WTC11 (cell line): ENCODE measurements around the gene SLC25A40. TPM values are rescaled to one million over a fixed set of nuclear protein-coding genes. Genes with fewer than 3 reads are reported as not detected.
"Not testable (repeated sequence)": the region's sequence is repeated elsewhere in the genome, so short reads cannot be mapped to it uniquely, and the experiment has no call there.

Experiments used
- ATAC-seq: fragments of 200-7000 bp; cut with Tn5 transposase; 2 replicates; pipeline ENCODE4 v1.10.0; 2021; ENCODE audit warnings: mild to moderate bottlenecking, moderate library complexity
- CTCF ChIA-PET: fragments of 300-600 bp; sonication (Branson Sonifier 250); formaldehyde crosslinking; loops from one replicate; lab custom pipeline; 2021; ENCODE audit warnings: antibody characterized with exemption; lab: Charles Lee
- POLR2A ChIA-PET: fragments of 350-600 bp; sonication (Branson Sonifier 250); formaldehyde crosslinking; loops from one replicate; lab custom pipeline; 2021; ENCODE audit warnings: antibody characterized with exemption; lab: Charles Lee
- DNase-seq: peaks from one replicate; pipeline ENCODE4 v3.0.0; 2021; ENCODE audit warnings: low spot score
- H3K27ac Mint-ChIP-seq: 2 replicates; pipeline ENCODE4 v1.8.0; 2021; ENCODE audit warnings: mixed read lengths
- H3K27me3 Mint-ChIP-seq: 2 replicates; pipeline ENCODE4 v1.8.0; 2021; ENCODE audit warnings: low read depth, mild to moderate bottlenecking, moderate library complexity, mixed read lengths
- H3K36me3 Mint-ChIP-seq: 2 replicates; pipeline ENCODE4 v1.8.0; 2021; ENCODE audit warnings: mixed read lengths
- H3K4me1 Mint-ChIP-seq: 2 replicates; pipeline ENCODE4 v1.8.0; 2022; ENCODE audit warnings: mixed read lengths
- H3K4me3 Mint-ChIP-seq: 2 replicates; pipeline ENCODE4 v1.8.0; 2021; ENCODE audit warnings: mild to moderate bottlenecking, moderate library complexity, mixed read lengths
- H3K9me3 Mint-ChIP-seq: 2 replicates; pipeline ENCODE4 v1.8.0; 2021; ENCODE audit warnings: mixed read lengths
- ATF1 ChIP-seq: sonication (generic); formaldehyde crosslinking; IDR thresholded peaks from 2 replicates; pipeline ENCODE4 v1.8.1; 2023; ENCODE audit warnings: mild to moderate bottlenecking, moderate library complexity, missing genetic modification reagents
- CREM ChIP-seq: sonication (generic); formaldehyde crosslinking; IDR thresholded peaks from 2 replicates; pipeline ENCODE4 v1.8.1; 2022; ENCODE audit warnings: mild to moderate bottlenecking, missing genetic modification reagents, moderate library complexity
- GTF2I ChIP-seq: fragments of 250-450 bp; sonication (Bioruptor Pico); conservative IDR thresholded peaks from 2 replicates; pipeline ENCODE4 v1.4.0; 2021; ENCODE audit warnings: mild to moderate bottlenecking
- NR3C1 ChIP-seq: sonication (generic); formaldehyde crosslinking; conservative IDR thresholded peaks from 2 replicates; pipeline ENCODE4 v1.8.1; 2023; ENCODE audit warnings: low read depth, mild to moderate bottlenecking, missing genetic modification reagents
- OVOL2 ChIP-seq: fragments of 250-450 bp; sonication (Bioruptor Pico); IDR thresholded peaks from 2 replicates; pipeline ENCODE4 v1.9.0; 2021; ENCODE audit warnings: mild to moderate bottlenecking, borderline replicate concordance
- ZBTB21 ChIP-seq: sonication (generic); formaldehyde crosslinking; IDR thresholded peaks from 2 replicates; pipeline ENCODE4 v1.8.1; 2023; ENCODE audit warnings: mild to moderate bottlenecking, missing genetic modification reagents, borderline replicate concordance
- ZNF396 ChIP-seq: fragments of 250-450 bp; sonication (Bioruptor Pico); IDR thresholded peaks from 2 replicates; pipeline ENCODE4 v1.8.0; 2021; ENCODE audit warnings: mild to moderate bottlenecking, moderate library complexity, borderline replicate concordance
- total RNA-seq: library from RNA; stranded (reverse); gene quantifications from 3 replicates; pipeline ENCODE4 v1.2.3, GENCODE V29; 2021
- TF ChIP-seq, protein P1 (sequence below): sonication (generic); formaldehyde crosslinking; IDR thresholded peaks from 2 replicates; pipeline ENCODE4 v1.8.1; 2023; ENCODE audit warnings: mild to moderate bottlenecking, missing genetic modification reagents, moderate library complexity
- TF ChIP-seq, protein P2 (sequence below): fragments of 250-450 bp; sonication (Bioruptor Pico); conservative IDR thresholded peaks from 2 replicates; pipeline ENCODE4 v1.9.0; 2021; ENCODE audit warnings: mild to moderate bottlenecking
- TF ChIP-seq, protein P3 (sequence below): sonication (generic); formaldehyde crosslinking; IDR thresholded peaks from 2 replicates; pipeline ENCODE4 v1.8.1; 2023; ENCODE audit warnings: mild to moderate bottlenecking, missing genetic modification reagents
- TF ChIP-seq, protein P4 (sequence below): fragments of 250-450 bp; sonication (Bioruptor Pico); IDR thresholded peaks from 2 replicates; pipeline ENCODE4 v1.9.0; 2021; ENCODE audit warnings: mild to moderate bottlenecking, borderline replicate concordance
- TF ChIP-seq, protein P5 (sequence below): sonication (generic); formaldehyde crosslinking; IDR thresholded peaks from 2 replicates; pipeline ENCODE4 v1.8.1; 2022; ENCODE audit warnings: mild to moderate bottlenecking, moderate library complexity, missing genetic modification reagents
- TF ChIP-seq, protein P6 (sequence below): sonication (generic); formaldehyde crosslinking; IDR thresholded peaks from 2 replicates; pipeline ENCODE4 v1.8.1; 2022; ENCODE audit warnings: low read depth, missing genetic modification reagents, borderline replicate concordance

Gene SLC25A40
- total RNA-seq, 1 experiment from 2014 or later = 18.1 TPM

DNA sequence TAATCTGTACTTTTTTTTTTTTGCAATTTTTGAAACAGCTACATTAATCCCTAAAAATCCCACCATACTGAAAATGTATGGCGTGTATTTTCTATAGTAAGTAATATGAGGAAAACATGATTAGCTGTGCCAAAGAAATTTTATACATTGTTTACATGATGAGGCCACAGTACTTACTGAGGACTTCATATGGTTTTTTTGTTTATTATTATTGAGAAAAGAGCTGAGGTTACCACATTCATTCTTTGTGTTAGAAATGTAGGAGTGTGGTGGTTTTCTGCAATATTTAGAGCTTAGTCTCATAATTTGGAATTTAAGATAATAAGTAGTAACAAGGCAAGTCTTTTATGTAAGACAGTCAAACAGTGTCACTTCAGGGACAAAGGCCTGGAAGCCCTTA lies 45.1 kb downstream of the SLC25A40 start:
- DNase-seq (no peak), ATAC-seq (no peak)
- CTCF ChIA-PET = interaction anchor here (0.6 kb wide), 1 partner anchor 529 kb away, joined by 3 read pairs; no protein-coding TSS in a partner anchor
- POLR2A ChIA-PET = no interaction called here
- Mint-ChIP-seq H3K36me3 (peaks cover 10% of the 10 kb centered on the region), H3K4me1 (no peaks in the 10 kb centered on the region), H3K27ac (no peak overlapping the region), H3K9me3 (peaks cover 21% of the 10 kb centered on the region), H3K27me3 (no peaks in the 10 kb centered on the region), H3K4me3 (no peak overlapping the region)
- TF ChIP-seq ZBTB21 (CRISPR knock-in tag) (no peak), OVOL2 (CRISPR knock-in tag) (no peak)
- TF ChIP-seq, protein P1, sequence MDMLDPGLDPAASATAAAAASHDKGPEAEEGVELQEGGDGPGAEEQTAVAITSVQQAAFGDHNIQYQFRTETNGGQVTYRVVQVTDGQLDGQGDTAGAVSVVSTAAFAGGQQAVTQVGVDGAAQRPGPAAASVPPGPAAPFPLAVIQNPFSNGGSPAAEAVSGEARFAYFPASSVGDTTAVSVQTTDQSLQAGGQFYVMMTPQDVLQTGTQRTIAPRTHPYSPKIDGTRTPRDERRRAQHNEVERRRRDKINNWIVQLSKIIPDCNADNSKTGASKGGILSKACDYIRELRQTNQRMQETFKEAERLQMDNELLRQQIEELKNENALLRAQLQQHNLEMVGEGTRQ (CRISPR knock-in tag) = no peak
- TF ChIP-seq, protein P2, sequence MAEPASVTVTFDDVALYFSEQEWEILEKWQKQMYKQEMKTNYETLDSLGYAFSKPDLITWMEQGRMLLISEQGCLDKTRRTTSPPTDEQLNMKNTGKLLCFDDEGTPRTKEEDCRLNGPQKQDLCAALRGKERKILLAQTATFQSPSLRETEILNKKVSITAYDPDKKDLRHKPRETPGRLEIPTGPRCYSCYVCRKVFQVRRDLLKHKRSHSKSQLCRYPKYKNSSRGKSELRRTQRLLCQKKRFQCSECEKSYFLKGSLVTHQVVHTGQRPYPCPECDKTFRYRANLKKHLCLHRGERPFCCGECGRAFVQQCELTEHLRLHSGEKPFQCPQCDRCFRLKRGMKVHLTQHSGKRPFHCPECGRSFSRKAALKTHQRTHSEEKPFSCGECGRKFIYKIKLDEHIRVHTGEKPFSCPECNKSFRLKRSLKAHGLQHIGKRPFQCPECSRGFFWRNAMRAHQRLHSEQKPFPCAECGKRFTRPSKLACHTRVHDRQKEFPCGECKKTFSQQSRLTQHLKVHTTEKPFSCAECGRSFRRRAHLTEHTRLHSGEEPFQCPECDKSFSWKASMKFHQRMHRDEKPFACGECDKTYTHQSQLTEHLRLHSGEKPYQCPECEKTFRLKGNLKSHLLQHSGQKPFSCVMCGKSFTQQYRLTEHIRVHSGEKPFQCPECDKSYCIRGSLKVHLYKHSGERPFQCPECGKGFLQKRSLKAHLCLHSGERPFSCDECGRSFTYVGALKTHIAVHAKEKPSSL = no peak
- TF ChIP-seq, all 79 proteins: peak for 0

DNA sequence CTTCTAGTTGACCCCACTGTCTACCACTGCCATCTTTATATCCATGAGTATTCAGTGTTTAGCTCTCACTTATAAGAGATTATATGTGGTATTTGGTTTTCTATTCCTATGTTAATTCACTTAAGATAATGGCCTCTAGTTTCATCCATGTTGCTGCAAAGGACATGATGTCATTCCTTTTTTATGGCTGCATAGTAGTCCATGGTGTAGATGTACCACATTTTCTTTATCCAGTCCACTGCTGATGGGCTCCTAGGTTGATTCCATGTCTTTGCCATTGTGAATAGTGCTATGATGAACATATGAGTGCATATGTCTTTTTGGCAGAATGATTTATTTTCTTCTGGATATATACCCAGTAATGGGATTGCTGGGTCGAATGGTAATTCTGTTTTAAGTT lies 47.8 kb downstream of the SLC25A40 start:
- DNase-seq, ATAC-seq, POLR2A ChIA-PET, H3K27me3 Mint-ChIP-seq, H3K4me3 Mint-ChIP-seq, CTCF ChIA-PET, H3K27ac Mint-ChIP-seq, H3K4me1 Mint-ChIP-seq: not testable (repeated sequence)
- peaks cover 48% of the 10 kb centered on the region for H3K9me3 Mint-ChIP-seq
- peaks cover 31% of the 10 kb centered on the region for H3K36me3 Mint-ChIP-seq
- TF ChIP-seq GTF2I (CRISPR knock-in tag) = 0 out of 2 replicates have a peak, but pooled peaks have one; percentile 43

DNA sequence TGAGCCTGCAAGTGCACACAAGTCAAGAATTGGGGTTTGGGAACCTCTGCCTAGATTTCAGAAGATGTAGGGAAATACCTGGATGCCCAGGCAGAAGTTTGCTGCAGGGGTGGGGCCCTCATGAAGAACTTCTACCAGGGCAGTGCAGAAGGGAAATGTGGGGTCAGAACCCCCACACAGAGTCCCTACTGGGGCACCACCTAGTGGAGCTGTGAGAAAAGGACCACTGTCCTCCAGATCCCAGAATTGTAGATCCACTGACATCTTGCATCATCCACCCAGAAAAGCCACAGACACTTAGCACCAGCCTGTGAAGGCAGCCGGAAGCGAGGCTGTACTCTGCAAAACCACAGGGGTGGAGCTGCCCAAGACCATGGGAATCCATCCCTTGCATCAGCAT lies 50.8 kb downstream of the SLC25A40 start:
- H3K27ac Mint-ChIP-seq, POLR2A ChIA-PET: not testable (repeated sequence)

DNA sequence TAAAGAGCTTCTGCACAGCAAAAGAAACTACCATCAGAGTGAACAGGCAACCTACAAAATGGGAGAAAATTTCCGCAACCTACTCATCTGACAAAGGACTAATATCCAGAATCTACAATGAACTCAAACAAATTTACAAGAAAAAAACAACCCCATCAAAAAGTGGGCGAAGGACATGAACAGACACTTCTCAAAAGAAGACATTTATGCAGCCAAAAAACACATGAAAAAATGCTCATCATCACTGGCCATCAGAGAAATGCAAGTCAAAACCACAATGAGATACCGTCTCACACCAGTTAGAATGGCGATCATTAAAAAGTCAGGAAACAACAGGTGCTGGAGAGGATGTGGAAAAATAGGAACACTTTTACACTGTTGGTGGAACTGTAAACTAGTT lies 54.1 kb downstream of the SLC25A40 start:
- DNase-seq, H3K4me3 Mint-ChIP-seq, CTCF ChIA-PET, POLR2A ChIA-PET, H3K27me3 Mint-ChIP-seq, H3K27ac Mint-ChIP-seq, H3K4me1 Mint-ChIP-seq, ATAC-seq: not testable (repeated sequence)
- H3K36me3 Mint-ChIP-seq = peaks cover 30% of the 10 kb centered on the region
- H3K9me3 Mint-ChIP-seq = peaks cover 36% of the 10 kb centered on the region

More for the DNA sequence above, 50.8 kb downstream of the SLC25A40 start:
- ATAC-seq, H3K4me1 Mint-ChIP-seq, H3K4me3 Mint-ChIP-seq, DNase-seq, CTCF ChIA-PET, H3K27me3 Mint-ChIP-seq: not testable (repeated sequence)
- H3K36me3 Mint-ChIP-seq = peaks cover 32% of the 10 kb centered on the region
- peaks cover 48% of the 10 kb centered on the region for H3K9me3 Mint-ChIP-seq

DNA sequence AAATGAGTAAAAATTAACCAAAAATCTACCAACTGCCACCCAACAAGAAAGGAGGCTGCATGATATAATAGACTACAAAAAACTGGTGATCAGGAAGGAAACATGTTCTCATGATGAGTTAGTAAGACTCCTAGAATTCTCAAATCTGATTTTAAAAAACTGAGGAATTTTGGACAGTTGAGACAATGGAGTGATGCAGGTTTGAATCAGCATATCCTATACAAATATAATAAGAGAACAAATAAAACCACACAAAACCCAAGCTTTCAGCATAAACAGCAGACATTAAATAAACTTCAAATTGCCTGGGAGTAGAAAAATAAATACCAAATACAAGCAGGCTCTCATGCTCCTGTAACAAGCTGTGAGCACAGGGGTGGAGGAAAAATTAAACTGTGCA lies 57.8 kb downstream of the SLC25A40 start:
- ATAC-seq = no peak
- CTCF ChIA-PET = no interaction called here
- no peak overlapping the region for H3K27ac Mint-ChIP-seq
- TF ChIP-seq, protein P3, sequence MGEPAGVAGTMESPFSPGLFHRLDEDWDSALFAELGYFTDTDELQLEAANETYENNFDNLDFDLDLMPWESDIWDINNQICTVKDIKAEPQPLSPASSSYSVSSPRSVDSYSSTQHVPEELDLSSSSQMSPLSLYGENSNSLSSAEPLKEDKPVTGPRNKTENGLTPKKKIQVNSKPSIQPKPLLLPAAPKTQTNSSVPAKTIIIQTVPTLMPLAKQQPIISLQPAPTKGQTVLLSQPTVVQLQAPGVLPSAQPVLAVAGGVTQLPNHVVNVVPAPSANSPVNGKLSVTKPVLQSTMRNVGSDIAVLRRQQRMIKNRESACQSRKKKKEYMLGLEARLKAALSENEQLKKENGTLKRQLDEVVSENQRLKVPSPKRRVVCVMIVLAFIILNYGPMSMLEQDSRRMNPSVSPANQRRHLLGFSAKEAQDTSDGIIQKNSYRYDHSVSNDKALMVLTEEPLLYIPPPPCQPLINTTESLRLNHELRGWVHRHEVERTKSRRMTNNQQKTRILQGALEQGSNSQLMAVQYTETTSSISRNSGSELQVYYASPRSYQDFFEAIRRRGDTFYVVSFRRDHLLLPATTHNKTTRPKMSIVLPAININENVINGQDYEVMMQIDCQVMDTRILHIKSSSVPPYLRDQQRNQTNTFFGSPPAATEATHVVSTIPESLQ (CRISPR knock-in tag) = no peak
- TF ChIP-seq, protein P4, sequence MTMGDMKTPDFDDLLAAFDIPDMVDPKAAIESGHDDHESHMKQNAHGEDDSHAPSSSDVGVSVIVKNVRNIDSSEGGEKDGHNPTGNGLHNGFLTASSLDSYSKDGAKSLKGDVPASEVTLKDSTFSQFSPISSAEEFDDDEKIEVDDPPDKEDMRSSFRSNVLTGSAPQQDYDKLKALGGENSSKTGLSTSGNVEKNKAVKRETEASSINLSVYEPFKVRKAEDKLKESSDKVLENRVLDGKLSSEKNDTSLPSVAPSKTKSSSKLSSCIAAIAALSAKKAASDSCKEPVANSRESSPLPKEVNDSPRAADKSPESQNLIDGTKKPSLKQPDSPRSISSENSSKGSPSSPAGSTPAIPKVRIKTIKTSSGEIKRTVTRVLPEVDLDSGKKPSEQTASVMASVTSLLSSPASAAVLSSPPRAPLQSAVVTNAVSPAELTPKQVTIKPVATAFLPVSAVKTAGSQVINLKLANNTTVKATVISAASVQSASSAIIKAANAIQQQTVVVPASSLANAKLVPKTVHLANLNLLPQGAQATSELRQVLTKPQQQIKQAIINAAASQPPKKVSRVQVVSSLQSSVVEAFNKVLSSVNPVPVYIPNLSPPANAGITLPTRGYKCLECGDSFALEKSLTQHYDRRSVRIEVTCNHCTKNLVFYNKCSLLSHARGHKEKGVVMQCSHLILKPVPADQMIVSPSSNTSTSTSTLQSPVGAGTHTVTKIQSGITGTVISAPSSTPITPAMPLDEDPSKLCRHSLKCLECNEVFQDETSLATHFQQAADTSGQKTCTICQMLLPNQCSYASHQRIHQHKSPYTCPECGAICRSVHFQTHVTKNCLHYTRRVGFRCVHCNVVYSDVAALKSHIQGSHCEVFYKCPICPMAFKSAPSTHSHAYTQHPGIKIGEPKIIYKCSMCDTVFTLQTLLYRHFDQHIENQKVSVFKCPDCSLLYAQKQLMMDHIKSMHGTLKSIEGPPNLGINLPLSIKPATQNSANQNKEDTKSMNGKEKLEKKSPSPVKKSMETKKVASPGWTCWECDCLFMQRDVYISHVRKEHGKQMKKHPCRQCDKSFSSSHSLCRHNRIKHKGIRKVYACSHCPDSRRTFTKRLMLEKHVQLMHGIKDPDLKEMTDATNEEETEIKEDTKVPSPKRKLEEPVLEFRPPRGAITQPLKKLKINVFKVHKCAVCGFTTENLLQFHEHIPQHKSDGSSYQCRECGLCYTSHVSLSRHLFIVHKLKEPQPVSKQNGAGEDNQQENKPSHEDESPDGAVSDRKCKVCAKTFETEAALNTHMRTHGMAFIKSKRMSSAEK = no peak
- TF ChIP-seq, protein P5, sequence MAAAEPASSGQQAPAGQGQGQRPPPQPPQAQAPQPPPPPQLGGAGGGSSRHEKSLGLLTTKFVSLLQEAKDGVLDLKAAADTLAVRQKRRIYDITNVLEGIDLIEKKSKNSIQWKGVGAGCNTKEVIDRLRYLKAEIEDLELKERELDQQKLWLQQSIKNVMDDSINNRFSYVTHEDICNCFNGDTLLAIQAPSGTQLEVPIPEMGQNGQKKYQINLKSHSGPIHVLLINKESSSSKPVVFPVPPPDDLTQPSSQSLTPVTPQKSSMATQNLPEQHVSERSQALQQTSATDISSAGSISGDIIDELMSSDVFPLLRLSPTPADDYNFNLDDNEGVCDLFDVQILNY (CRISPR knock-in tag) = no peak
- no peak for TF ChIP-seq NR3C1 (CRISPR knock-in tag)
- TF ChIP-seq ZNF396 (CRISPR knock-in tag) = no peak
- no peak for TF ChIP-seq ATF1
- TF ChIP-seq, protein P6, sequence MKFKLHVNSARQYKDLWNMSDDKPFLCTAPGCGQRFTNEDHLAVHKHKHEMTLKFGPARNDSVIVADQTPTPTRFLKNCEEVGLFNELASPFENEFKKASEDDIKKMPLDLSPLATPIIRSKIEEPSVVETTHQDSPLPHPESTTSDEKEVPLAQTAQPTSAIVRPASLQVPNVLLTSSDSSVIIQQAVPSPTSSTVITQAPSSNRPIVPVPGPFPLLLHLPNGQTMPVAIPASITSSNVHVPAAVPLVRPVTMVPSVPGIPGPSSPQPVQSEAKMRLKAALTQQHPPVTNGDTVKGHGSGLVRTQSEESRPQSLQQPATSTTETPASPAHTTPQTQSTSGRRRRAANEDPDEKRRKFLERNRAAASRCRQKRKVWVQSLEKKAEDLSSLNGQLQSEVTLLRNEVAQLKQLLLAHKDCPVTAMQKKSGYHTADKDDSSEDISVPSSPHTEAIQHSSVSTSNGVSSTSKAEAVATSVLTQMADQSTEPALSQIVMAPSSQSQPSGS (CRISPR knock-in tag) = no peak
- TF ChIP-seq CREM (CRISPR knock-in tag) = no peak

More for the DNA sequence above, 57.8 kb downstream of the SLC25A40 start:
- DNase-seq = no peak
- Mint-ChIP-seq H3K4me1 (peaks cover 16% of the 10 kb centered on the region), H3K36me3 (peaks cover 2% of the 10 kb centered on the region; the same call in 1 of the 2 replicates), H3K9me3 (no peaks in the 10 kb centered on the region; the same call in 1 of the 2 replicates), H3K27me3 (peaks cover 2% of the 10 kb centered on the region; the same call in 1 of the 2 replicates), H3K4me3 (no peak overlapping the region)
- POLR2A ChIA-PET = no interaction called here
